ENCODE results near the gene HKDC1.

GRCh38 chr10:69216577-69217118 lies 3.5 kb upstream of the HKDC1 start:
- TF ChIP-seq, protein P1, sequence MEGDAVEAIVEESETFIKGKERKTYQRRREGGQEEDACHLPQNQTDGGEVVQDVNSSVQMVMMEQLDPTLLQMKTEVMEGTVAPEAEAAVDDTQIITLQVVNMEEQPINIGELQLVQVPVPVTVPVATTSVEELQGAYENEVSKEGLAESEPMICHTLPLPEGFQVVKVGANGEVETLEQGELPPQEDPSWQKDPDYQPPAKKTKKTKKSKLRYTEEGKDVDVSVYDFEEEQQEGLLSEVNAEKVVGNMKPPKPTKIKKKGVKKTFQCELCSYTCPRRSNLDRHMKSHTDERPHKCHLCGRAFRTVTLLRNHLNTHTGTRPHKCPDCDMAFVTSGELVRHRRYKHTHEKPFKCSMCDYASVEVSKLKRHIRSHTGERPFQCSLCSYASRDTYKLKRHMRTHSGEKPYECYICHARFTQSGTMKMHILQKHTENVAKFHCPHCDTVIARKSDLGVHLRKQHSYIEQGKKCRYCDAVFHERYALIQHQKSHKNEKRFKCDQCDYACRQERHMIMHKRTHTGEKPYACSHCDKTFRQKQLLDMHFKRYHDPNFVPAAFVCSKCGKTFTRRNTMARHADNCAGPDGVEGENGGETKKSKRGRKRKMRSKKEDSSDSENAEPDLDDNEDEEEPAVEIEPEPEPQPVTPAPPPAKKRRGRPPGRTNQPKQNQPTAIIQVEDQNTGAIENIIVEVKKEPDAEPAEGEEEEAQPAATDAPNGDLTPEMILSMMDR (conservative IDR thresholded peaks at IDR 0.05; ENCODE audit: low read length): no peak
- TF ChIP-seq EZH2phosphoT487 (IDR thresholded peaks at IDR 0.05; ENCODE audit: borderline replicate concordance): no peak
